ENCODE data around the gene DDX56.

The DDX56 gene, protein sequence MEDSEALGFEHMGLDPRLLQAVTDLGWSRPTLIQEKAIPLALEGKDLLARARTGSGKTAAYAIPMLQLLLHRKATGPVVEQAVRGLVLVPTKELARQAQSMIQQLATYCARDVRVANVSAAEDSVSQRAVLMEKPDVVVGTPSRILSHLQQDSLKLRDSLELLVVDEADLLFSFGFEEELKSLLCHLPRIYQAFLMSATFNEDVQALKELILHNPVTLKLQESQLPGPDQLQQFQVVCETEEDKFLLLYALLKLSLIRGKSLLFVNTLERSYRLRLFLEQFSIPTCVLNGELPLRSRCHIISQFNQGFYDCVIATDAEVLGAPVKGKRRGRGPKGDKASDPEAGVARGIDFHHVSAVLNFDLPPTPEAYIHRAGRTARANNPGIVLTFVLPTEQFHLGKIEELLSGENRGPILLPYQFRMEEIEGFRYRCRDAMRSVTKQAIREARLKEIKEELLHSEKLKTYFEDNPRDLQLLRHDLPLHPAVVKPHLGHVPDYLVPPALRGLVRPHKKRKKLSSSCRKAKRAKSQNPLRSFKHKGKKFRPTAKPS

GRCh38 chr7:44573464-44574286 is at the start of gene DDX56:
TSS of gene DDX56 (minus strand) at chr7:44573908. CDS start at chr7:44573895, 13 bp downstream.
- DNase-seq (ENCODE audit: low read depth) = peak; percentile 89

DNA sequence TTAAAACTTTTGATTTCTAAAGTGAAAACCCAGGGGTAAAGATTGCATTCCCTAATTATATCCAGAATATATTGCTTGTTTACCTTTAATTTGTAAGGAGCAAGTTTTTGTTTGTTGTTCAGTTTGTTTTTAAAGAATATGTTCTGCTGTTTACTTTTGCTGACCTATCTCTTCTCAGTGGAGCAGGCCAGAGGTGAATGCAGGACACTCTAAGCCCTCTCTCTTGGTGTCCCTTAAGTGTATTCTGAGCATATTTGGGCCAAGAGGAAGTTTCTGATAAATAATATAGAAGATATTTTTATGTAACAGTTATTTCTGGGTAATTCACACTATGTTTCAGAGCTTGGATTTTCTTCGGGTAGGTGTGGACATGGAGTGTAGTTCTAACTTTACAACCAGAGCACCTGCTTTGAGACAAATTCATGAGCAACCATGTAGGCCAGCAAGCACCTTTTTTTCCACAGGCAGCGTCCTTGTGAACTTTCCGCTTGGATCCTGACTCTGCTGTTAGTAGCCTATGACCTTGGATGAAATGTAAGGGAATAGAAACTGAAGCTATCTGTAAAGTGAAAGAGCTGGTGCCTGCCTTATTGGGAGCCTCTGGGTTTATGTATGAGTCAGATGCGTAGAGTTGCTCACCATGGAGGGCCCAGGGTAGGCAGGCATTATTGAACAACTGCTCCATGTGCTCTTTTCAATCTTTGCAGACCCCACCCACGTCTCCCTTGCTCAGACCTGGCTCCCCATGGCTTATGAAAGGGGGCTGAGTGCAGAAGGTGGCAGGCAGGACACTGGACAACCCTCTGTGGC is 48.8 kb upstream of the DDX56 start:
- DNase-seq (ENCODE audit: low read depth) = no peak

- no peak for DNase-seq (ENCODE audit: low read depth)
Measured at GRCh38 chr7:44621750-44622103, 48.0 kb upstream of the DDX56 start.

- no peak for DNase-seq (ENCODE audit: low read depth)
Measured at GRCh38 chr7:44621034-44621749, 47.5 kb upstream of the DDX56 start.

GRCh38 chr7:44618753-44619152 is 45.0 kb upstream of the DDX56 start:
- DNase-seq (ENCODE audit: low read depth) = no peak

GRCh38 chr7:44618045-44618444 is 44.3 kb upstream of the DDX56 start:
- DNase-seq (ENCODE audit: low read depth) = no peak

- no peak for DNase-seq (ENCODE audit: low read depth)
Measured at GRCh38 chr7:44617225-44617890, 43.6 kb upstream of the DDX56 start.

GRCh38 chr7:44616545-44616944 is 42.8 kb upstream of the DDX56 start:
- DNase-seq (ENCODE audit: low read depth) = no peak

DNA sequence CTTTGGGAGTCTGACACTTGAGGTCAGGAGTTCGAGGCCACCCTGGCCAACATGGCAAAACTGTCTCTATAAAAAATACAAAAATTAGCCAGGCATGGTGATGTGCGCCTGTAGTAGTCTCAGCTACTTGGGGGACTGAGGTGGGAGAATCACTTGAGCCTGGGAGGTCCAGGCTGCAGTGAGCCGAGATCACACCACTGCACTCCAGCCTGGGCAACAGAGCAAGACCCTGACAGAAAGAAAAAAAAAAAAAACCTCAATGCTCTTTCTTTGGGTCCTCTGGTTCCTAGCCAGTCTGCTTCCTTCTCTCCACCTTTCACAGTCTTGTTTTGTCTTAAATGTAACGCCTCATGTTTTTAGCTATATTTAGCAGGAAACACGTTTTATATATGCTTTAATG is 42.1 kb upstream of the DDX56 start:
- no peak for DNase-seq (ENCODE audit: low read depth)

DNA sequence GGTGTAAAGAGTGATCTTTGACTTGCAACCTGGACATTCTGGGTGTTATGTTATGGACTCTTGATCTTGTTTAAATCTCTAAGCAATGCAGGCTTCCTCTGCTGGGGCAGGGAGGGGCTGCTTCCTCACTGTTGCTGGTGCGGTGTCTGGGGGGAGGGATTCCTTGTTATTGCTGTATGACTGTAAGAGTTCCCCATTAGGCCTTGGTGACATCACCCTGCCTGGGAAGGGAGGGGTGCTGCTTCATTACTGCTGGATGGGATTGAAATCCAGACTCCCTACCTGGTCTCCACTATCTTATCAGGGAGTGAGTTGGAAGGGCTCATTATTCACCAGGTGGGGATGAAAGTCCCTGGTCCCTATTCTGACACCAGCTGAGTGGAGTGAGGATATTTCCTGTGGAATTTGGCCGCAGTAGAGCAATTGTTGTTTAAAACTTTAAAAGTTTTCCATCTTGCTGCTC is 41.5 kb upstream of the DDX56 start:
- no peak for DNase-seq (ENCODE audit: low read depth)

- DNase-seq (ENCODE audit: low read depth) = no peak
Measured at GRCh38 chr7:44609829-44610228, 36.1 kb upstream of the DDX56 start.

GRCh38 chr7:44608916-44609648 is 35.4 kb upstream of the DDX56 start:
- no peak for DNase-seq (ENCODE audit: low read depth)

GRCh38 chr7:44607141-44608068 is 33.7 kb upstream of the DDX56 start:
- DNase-seq (ENCODE audit: low read depth) = no peak

DNA sequence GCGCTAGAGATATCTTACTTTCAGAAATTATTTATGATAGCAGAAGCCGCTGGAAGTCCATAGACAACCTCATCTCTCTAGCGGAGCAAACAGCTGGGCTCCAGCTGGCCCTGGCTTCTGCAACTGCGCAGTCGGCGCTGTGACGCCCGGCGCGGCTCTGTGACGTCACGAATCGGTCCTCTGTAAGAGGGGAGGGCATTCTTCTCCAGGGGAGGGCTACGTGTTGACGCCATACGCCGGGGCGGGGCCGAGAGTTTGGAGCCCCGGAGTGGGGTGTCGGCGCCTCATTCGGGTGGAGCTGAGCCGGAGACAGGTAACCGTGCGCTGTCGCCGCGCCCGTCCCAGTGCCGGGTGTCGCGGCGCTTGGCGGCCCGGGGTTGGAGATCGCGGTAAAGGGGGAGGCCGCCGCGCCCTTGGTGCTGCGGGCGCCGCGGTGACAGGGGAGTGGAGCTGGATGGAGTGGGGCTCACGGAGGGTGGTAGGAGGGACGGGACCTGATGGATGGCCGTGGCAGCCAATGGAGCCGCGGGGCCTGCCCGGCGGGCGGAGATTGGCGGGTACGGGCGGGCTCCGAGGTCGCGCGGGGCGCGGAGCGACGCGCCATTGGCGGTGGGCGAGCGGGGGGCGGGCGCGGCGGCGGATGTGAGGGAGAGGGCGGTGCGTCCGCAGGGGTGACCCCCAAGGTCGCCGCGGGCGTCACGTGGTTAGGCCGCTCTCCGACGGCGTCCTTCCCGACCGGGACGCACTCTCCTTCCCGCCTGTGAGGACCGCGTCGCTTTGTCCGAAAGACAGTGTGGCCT is 32.8 kb upstream of the DDX56 start, which contains the start of gene OGDH:
Gene OGDH (plus strand): TSS at position 287 of the 800 bp plus-strand sequence. CDS start 17,717 bp downstream, outside the sequence.
- peak; percentile 99 for DNase-seq (ENCODE audit: low read depth)

DNA sequence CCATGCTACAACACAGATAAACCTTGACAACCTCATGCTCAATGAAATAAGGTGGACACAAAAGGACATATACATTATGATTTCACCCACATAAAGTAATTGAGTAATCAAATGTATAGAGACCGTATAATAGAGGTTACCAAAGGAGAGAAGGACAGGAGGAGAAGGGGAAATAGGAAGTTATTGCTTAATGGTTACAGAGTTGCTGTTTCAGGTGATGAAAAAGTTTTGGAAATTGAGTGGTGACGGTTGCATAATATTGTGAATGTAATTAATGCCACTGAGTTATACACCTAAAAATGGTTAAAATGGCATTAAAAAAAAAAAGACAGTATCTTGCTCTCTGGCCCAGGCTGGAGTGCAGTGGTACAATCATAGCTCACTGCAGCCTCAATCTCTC is 31.2 kb upstream of the DDX56 start:
- DNase-seq (ENCODE audit: low read depth) = no peak

DNA sequence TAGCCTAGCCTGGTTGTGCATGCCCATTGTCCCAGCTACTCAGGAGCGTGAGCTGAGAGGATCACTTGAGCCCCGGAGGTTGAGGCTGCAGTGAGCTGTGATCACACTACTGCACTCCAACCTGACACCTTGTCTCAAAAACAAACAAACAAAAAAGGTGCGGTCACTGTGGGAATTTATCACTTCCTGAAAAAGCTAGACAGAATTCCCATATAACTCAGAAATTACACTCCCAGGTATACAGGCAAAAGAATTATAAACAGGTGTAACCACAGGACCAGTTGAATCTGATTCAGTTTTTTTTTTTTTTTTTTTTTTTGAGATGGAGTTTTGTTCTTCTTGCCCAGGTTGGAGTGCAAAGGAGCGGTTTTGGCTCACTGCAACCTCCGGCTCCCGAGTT is 29.5 kb upstream of the DDX56 start:
- DNase-seq (ENCODE audit: low read depth) = no peak

- DNase-seq (ENCODE audit: low read depth) = no peak
Measured at GRCh38 chr7:44602576-44602910, 28.8 kb upstream of the DDX56 start.

- no peak for DNase-seq (ENCODE audit: low read depth)
Measured at GRCh38 chr7:44599222-44599621, 25.5 kb upstream of the DDX56 start.

Measured in stimulated activated CD8-positive, alpha-beta memory T cell treated with anti-CD3 and anti-CD28 coated beads, Interleukin-12 subunit alpha, Interleukin-12 subunit beta, amount 100 ng/mL, for 1 hour (primary cell).